ENCODE measurements around the gene ADISSP.

The ADISSP gene

DNA sequence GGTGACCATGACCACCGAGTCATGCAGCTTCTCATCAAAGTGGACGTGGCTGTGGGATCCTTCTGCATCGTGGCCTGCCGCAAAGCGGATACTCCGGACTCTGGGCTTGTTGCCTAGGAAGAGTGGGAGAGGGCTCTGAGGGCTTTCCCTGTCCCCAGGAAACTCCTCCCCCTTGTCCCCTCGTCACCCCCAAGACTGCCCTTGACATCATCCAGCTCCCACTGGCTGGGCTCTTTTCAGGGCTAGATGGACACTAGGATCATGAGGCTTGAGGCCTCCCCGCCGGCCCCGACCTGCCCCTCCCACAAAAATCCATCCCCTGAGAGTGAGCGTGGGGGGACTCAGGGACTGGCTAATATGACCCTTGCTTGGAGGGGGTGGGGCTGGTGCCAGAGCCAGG lies 9.0 kb downstream of the ADISSP start:
- no peak overlapping the region for H3K4me3 Mint-ChIP-seq
- H3K27ac Mint-ChIP-seq = no peak overlapping the region
- peaks cover 6% of the 10 kb centered on the region for H3K36me3 Mint-ChIP-seq

DNA sequence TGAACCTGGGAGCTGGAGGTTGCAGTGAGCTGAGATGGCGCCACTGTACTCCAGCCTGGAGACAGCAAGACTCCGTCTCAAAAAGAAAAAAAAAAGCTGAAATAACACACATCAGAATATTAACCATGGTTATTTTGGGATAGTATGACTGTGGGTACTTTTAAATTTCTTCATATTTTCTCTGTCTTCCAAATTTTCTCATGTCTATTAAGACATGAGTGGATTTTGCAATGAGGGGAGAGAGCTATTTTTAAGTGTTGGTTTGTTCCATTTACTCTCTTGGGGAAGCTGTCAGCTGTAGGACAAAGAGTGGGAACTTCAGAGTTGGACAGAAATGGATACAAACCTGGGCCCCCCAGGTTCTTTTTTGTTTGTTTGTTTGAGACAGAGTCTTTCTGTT lies 10.3 kb downstream of the ADISSP start:
- H3K4me1 Mint-ChIP-seq (ENCODE audit: low read depth) = peaks cover 3% of the 10 kb centered on the region
- no peaks in the 10 kb centered on the region for H3K9me3 Mint-ChIP-seq (ENCODE audit: low read depth)
- no peak overlapping the region for H3K27ac Mint-ChIP-seq
- no peaks in the 10 kb centered on the region for H3K27me3 Mint-ChIP-seq
- H3K4me3 Mint-ChIP-seq = no peak overlapping the region
- peaks cover 6% of the 10 kb centered on the region for H3K36me3 Mint-ChIP-seq

More for the DNA sequence above, 9.0 kb downstream of the ADISSP start:
- Mint-ChIP-seq H3K9me3 (ENCODE audit: low read depth) (no peaks in the 10 kb centered on the region), H3K4me1 (ENCODE audit: low read depth) (no peaks in the 10 kb centered on the region), H3K27me3 (no peaks in the 10 kb centered on the region)

DNA sequence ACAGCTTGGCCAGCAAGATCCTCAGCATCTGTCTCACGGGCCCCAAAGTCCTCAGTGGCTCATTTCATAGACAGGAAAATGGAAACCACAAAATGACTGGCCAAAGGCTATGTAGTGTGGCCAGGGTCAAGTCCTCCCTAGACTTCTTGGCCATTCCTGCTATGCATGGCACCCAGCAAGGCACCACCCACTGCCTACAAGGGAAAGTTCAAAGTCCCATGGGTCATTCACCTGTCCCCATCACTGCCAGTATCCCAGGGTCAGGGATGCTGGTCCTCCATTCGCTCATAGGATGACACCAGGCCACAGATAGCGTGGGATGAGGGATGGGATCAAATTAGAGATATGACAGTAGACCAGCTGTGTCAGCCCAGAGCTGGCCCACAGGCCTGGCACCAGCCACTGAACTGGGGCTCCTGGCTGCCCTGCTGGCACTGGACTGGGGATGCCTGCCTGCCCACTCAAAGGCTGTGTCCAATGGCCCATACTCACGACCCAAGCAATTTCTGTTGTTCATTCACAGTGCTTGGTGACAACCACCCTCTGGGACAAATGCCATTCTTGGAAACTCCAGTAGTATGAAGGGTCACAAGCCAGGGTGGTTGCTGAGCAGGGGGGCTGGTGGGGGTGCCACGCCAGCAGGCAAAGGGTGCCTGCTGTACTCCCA lies 11.6 kb downstream of the ADISSP start:
- Mint-ChIP-seq H3K27me3 (no peaks in the 10 kb centered on the region), H3K36me3 (peaks cover 6% of the 10 kb centered on the region), H3K4me3 (no peak overlapping the region), H3K4me1 (ENCODE audit: low read depth) (peaks cover 7% of the 10 kb centered on the region), H3K27ac (no peak overlapping the region), H3K9me3 (ENCODE audit: low read depth) (no peaks in the 10 kb centered on the region)

DNA sequence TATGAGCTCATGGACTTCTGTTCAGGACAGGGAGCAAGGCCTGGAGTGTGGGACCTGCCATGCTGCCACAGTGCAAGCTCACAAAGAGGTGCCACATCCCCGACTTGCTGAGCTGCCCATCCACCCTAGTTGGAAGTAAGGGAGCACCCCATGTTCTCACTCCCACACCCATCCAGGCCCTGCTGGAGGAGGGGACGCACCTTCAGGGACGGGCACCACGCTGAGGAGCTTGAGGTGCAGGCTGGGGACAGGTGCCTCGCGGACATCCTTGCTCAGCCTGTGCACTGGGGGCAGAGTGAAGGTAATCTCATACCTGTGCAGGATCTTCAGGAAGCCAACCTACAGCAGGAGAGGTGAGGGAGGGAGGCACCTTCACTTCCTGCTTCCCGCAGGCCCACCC lies 12.3 kb downstream of the ADISSP start:
- Mint-ChIP-seq H3K4me3 (no peak overlapping the region), H3K36me3 (peaks cover 6% of the 10 kb centered on the region), H3K27me3 (no peaks in the 10 kb centered on the region), H3K27ac (no peak overlapping the region), H3K9me3 (ENCODE audit: low read depth) (no peaks in the 10 kb centered on the region), H3K4me1 (ENCODE audit: low read depth) (peaks cover 8% of the 10 kb centered on the region)

DNA sequence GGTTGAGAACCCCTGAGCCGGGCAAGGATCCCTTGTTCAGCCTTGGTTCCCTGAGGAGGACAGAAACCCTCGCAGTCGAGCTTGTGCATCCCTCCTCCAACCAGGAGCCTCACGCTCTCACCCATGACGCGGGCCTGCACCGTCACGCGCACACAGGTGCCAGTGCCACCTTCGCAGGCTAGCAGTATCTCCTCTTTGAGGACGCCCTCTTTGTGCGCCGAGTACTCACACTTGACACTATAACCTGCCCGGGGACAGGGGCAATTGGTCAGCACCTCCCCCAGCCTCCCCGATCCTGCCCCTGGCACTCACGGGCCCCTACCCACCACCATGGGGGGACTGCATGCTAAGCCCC lies 13.3 kb downstream of the ADISSP start:
- Mint-ChIP-seq H3K4me3 (no peak overlapping the region), H3K36me3 (peaks cover 3% of the 10 kb centered on the region), H3K27me3 (no peaks in the 10 kb centered on the region), H3K9me3 (ENCODE audit: low read depth) (no peaks in the 10 kb centered on the region), H3K4me1 (ENCODE audit: low read depth) (peaks cover 8% of the 10 kb centered on the region), H3K27ac (no peak overlapping the region)

DNA sequence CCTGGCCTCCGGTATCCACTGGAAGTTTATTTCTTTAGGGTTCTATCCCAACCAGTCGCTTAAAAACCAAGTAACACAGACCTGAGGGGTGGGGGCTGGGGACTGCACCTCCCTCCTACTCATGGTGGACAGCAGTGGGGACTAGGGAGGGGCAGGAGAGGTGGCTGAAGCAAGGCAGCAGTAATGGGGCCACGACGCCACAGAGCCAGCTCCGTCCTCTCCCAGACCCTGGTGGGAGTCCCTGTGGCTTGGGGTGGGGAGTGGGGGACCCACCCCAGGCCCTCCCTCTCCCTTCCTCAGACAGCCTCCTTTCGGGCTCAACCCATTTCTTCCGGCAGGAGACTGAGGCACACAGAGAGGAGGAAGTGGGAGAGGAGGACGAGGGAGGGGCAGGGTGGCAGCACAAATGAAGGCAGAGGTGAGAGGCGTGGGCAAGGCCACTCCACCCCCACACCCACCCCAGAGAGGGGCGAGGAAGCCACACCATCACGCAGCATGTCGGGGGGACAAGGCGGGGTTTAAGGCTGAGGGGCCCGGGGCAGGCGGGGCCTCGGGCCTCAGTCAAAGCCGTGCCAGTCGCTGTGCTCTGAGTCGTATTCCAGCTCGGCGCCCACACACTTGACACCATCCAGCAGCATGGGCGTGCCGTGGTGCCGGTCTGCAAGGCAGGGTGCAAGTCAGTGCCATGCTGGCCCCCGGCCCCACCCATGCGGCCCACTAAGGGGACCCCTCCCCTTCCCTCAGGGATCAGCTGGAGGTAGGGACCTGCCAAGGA lies 13.9 kb downstream of the ADISSP start:
- Mint-ChIP-seq H3K4me1 (ENCODE audit: low read depth) (peaks cover 8% of the 10 kb centered on the region), H3K27ac (no peak overlapping the region), H3K4me3 (no peak overlapping the region), H3K9me3 (ENCODE audit: low read depth) (no peaks in the 10 kb centered on the region), H3K27me3 (no peaks in the 10 kb centered on the region), H3K36me3 (peaks cover 3% of the 10 kb centered on the region)

DNA sequence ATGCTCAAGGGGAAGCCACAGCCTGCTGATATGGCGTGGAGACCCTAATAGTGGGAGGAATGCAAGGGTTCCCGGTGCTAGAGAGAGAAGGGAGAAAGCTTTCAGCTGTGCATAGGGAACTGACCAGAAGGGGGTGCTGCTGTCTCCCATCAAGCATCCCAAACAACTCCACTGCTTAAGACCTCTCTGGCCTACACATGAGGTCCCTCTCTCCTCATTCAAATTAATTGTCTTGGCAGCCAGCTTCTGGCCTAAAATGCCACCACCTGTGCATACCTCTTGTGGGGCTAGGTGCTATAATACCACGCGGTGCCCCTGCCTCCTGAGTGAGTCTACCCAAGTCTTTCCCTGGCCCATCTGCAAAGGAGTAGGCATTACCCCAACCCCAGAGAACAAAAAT lies 14.5 kb downstream of the ADISSP start:
- no peaks in the 10 kb centered on the region for H3K27me3 Mint-ChIP-seq
- H3K4me3 Mint-ChIP-seq = peak overlapping the region; percentile 8
- H3K27ac Mint-ChIP-seq = no peak overlapping the region

DNA sequence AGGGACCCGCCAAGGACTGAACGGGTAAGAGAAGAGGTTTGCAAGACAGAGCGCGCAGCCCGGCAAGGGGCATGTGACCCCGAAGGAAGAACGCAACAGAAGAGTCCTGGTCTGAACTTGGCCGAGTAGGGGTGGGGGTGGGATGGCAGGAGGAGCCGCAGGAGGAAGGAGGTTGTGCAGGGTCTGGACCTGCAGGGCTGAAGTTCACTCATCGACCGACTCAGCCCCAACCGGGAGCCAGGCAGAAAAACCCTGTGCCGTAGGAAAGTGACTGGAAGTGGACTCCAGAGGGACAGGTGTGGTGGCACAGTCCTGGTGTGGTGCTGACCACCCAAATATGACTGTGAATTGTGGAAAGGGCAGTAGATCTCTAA lies 15.2 kb downstream of the ADISSP start:
- no peak overlapping the region for H3K27ac Mint-ChIP-seq
- no peaks in the 10 kb centered on the region for H3K36me3 Mint-ChIP-seq
- peak overlapping the region; percentile 56 for H3K4me3 Mint-ChIP-seq
- peaks cover 8% of the 10 kb centered on the region for H3K4me1 Mint-ChIP-seq (ENCODE audit: low read depth)
- peaks cover under 1% of the 10 kb centered on the region for H3K27me3 Mint-ChIP-seq
- no peaks in the 10 kb centered on the region for H3K9me3 Mint-ChIP-seq (ENCODE audit: low read depth)

More for the DNA sequence above, 14.5 kb downstream of the ADISSP start:
- Mint-ChIP-seq H3K9me3 (ENCODE audit: low read depth) (no peaks in the 10 kb centered on the region), H3K4me1 (ENCODE audit: low read depth) (peaks cover 8% of the 10 kb centered on the region), H3K36me3 (peaks cover 2% of the 10 kb centered on the region)

DNA sequence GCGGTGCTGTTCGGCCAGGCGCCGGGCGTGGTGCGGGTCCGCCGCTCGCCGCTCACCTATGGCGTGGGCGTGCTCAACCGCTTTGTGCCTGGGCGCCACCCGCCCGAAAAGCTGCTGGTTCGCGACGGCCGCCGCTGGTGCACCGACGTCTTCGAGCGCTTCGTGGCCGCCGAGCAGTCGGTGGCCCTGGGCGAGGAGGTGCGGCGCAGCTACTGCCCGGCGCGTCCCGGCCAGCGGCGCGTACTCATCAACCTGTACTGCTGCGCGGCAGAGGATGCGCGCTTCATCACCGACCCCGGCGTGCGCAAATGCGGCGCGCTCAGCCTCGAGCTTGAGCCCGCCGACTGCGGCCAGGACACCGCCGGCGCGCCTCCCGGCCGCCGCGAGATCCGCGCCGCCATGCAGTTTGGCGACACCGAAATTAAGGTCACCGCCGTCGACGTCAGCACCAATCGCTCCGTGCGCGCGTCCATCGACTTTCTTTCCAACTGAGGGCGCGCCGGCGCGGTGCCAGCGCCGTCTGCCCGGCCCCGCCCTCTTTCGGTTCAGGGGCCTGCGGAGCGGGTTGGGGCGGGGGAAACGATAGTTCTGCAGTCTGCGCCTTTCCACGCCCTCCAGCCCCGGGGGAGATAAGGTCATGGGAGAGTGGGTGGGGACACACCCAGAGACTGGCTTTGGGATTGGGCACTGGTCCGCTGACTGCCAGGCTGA lies 15.7 kb downstream of the ADISSP start:
- peak overlapping the region; percentile 56 for H3K4me3 Mint-ChIP-seq

DNA sequence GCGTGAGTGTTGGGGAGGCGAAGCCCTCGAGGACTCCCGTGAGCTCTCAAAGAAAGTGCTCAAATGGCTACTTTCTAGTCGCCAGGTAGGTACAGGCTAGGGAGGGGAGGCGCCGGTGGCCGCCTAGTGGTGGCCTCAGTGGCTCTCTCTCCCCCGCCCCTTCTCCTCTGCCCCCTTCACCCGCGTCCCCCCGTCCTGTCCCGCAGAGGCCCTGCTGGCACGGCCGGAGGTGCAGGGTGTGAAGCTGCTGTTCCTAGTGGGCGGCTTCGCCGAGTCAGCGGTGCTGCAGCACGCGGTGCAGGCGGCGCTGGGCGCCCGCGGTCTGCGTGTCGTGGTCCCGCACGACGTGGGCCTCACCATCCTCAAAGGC lies 16.3 kb downstream of the ADISSP start:
- H3K4me3 Mint-ChIP-seq = no peak overlapping the region
- no peak overlapping the region for H3K27ac Mint-ChIP-seq
- peaks cover 2% of the 10 kb centered on the region for H3K27me3 Mint-ChIP-seq
- H3K4me1 Mint-ChIP-seq (ENCODE audit: low read depth) = peaks cover 8% of the 10 kb centered on the region
- H3K9me3 Mint-ChIP-seq (ENCODE audit: low read depth) = no peaks in the 10 kb centered on the region
- H3K36me3 Mint-ChIP-seq = no peaks in the 10 kb centered on the region

More for the DNA sequence above, 15.7 kb downstream of the ADISSP start:
- Mint-ChIP-seq H3K27ac (no peak overlapping the region), H3K4me1 (ENCODE audit: low read depth) (peaks cover 8% of the 10 kb centered on the region), H3K36me3 (no peaks in the 10 kb centered on the region), H3K9me3 (ENCODE audit: low read depth) (no peaks in the 10 kb centered on the region), H3K27me3 (peaks cover 2% of the 10 kb centered on the region)

DNA sequence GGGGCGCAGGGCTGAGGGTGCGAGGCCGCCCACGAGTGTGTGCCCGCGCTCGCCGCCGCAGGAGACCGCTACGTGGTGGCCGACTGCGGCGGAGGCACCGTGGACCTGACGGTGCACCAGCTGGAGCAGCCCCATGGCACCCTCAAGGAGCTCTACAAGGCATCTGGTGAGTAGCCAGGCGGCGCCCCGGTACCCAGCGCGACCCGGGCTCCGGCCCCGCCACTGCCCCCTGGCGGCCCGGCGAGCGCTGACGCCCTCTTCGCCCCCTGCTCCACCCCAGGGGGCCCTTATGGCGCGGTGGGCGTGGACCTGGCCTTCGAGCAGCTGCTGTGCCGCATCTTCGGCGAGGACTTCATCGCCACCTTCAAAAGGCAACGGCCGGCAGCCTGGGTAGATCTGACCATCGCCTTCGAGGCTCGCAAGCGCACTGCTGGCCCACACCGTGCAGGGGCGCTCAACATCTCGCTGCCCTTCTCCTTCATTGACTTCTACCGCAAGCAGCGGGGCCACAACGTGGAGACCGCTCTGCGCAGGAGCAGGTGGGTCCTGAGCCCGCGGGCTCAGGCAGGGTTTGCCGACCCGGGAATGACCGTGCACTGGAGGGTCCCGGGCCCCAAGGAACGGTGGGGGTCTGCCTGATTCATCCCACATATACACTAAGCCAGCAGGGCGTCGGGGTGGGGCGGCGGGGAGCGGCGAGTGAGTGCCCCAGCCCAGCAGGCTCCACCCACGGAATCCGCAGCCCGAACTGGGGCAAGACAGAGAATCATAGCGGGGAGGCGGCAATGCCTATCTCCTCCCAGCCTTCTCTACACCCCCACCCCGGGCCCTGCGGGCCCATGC lies 17.6 kb downstream of the ADISSP start:
- Mint-ChIP-seq H3K27ac (no peak overlapping the region), H3K9me3 (ENCODE audit: low read depth) (no peaks in the 10 kb centered on the region), H3K27me3 (peaks cover 3% of the 10 kb centered on the region), H3K36me3 (no peaks in the 10 kb centered on the region), H3K4me3 (no peak overlapping the region), H3K4me1 (ENCODE audit: low read depth) (peaks cover 11% of the 10 kb centered on the region)

DNA sequence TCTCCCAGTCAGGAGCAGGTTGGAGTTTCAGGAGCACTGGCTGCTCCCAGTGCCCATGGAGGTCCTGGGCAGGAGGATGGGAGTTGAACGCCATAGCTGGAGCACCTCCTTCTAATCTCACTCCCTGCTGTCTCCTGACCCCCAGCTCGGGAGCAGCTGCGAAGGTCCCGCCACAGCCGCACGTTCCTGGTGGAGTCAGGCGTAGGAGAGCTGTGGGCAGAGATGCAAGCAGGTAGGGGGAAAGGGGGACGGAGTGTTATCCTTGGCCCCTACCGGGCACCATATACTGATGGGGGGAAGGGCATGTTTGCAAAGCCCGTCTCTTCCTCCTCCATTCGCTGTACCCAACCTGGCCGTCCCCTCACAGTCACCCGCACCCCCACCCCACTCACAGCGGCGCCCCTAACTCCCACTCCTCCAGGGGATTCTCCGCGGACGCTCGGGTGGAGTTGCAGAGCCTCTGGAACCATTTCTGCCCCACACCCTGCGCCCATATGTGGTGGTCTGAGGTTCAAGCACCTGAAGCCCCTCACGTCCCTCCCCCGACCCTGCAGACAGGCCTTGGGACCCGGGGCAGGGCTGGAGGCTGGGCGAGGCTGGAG lies 18.4 kb downstream of the ADISSP start:
- no peak overlapping the region for H3K4me3 Mint-ChIP-seq
- H3K27me3 Mint-ChIP-seq = peaks cover 3% of the 10 kb centered on the region
- peaks cover 19% of the 10 kb centered on the region for H3K4me1 Mint-ChIP-seq (ENCODE audit: low read depth)
- no peak overlapping the region for H3K27ac Mint-ChIP-seq
- no peaks in the 10 kb centered on the region for H3K36me3 Mint-ChIP-seq
- no peaks in the 10 kb centered on the region for H3K9me3 Mint-ChIP-seq (ENCODE audit: low read depth)

DNA sequence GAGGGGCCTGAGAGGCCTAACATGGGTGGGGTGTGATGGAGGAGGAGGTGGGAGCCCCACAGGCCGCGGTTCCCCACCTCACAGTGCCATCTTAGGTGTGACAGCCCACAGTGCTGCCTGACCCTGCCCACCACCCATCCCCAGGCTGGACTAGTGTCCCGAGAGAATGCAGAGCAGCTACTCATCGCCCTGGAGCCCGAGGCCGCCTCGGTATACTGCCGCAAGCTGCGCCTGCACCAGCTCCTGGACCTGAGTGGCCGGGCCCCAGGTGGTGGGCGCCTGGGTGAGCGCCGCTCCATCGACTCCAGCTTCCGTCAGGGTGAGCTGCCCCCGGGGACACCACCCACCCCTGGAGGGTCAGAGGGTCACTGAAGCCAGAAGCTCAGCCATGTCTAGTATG lies 19.5 kb downstream of the ADISSP start:
- H3K27ac Mint-ChIP-seq = no peak overlapping the region
- no peaks in the 10 kb centered on the region for H3K36me3 Mint-ChIP-seq
- peaks cover 3% of the 10 kb centered on the region for H3K27me3 Mint-ChIP-seq
- H3K4me1 Mint-ChIP-seq (ENCODE audit: low read depth) = peaks cover 20% of the 10 kb centered on the region
- H3K4me3 Mint-ChIP-seq = no peak overlapping the region
- no peaks in the 10 kb centered on the region for H3K9me3 Mint-ChIP-seq (ENCODE audit: low read depth)

DNA sequence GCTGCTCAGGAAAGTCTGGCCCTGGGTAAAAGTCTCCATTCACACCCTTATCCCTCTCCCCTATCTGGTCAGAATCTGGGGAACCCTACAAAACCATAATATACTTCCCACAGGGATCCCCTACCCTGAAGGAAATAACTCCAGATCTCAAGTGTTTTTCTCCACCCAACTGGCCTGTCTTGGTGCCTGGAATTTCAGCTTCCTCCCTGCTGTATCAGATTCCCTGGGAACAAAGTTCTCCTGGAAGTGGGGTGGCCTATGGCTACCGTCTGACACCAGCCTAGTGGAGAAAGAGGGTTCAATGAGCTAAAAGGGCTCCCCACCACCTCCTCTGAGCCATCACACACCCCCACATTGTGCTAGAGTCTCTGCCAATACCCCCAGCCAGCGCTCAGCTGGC lies 20.1 kb downstream of the ADISSP start:
- peaks cover 19% of the 10 kb centered on the region for H3K4me1 Mint-ChIP-seq (ENCODE audit: low read depth)
- no peaks in the 10 kb centered on the region for H3K9me3 Mint-ChIP-seq (ENCODE audit: low read depth)
- H3K4me3 Mint-ChIP-seq = no peak overlapping the region
- peaks cover 3% of the 10 kb centered on the region for H3K27me3 Mint-ChIP-seq
- no peak overlapping the region for H3K27ac Mint-ChIP-seq
- H3K36me3 Mint-ChIP-seq = no peaks in the 10 kb centered on the region
